H1 (cell line): ENCODE results near the gene CHD9NB. TPM values are rescaled to one million over a fixed set of nuclear protein-coding genes. Genes with fewer than 3 reads are reported as not detected.

Source experiments
- CTCF ChIA-PET: fragments of 300-600 bp; sonication (Branson Sonifier 250); formaldehyde crosslinking; loops from one replicate; lab custom pipeline; 2021; ENCODE audit not compliant: partially characterized antibody; lab: Charles Lee
- POLR2A ChIA-PET: fragments of 300-600 bp; sonication (Branson Sonifier 250); formaldehyde crosslinking; loops from one replicate; lab custom pipeline; 2021; ENCODE audit warnings: inconsistent platforms; ENCODE audit not compliant: partially characterized antibody; lab: Charles Lee
- DNase-seq, 2 experiments: peaks; one replicate each; pipeline versions ENCODE4 v3.0.0 to v3.0.0-alpha.2; 2010 to 2022; ENCODE audit warnings: low spot score in 2 of 2, low read depth in 1 of 2, mixed read lengths in 1 of 2
- FAIRE-seq: peaks from 2 replicates; lab custom pipeline; 2011; peaks lifted over from hg19 to GRCh38; lab: Jason Lieb, UNC
- H2AFZ ChIP-seq: 2 replicates; pipeline ENCODE4 v1.8.1; 2012; ENCODE audit warnings: low read length, inconsistent platforms
- H2AK5ac ChIP-seq: 2 replicates; pipeline ENCODE4 v1.6.1; 2013; ENCODE audit warnings: low read depth, low read length
- H2BK120ac ChIP-seq: replicated peaks from 2 replicates; pipeline ENCODE3; 2013; ENCODE audit warnings: low read depth, low read length, inconsistent platforms
- H2BK12ac ChIP-seq: 2 replicates; pipeline ENCODE4 v1.6.1; 2013; ENCODE audit warnings: low read depth, low read length
- H2BK15ac ChIP-seq: 2 replicates; pipeline ENCODE4 v1.6.1; 2013; ENCODE audit warnings: low read length
- H2BK20ac ChIP-seq: 2 replicates; pipeline ENCODE4 v1.6.1; 2013; ENCODE audit warnings: low read length
- H2BK5ac ChIP-seq: 2 replicates; pipeline ENCODE4 v1.6.1; 2013; ENCODE audit warnings: low read depth, low read length
- H3K14ac ChIP-seq: 2 replicates; pipeline ENCODE4 v1.6.1; 2013; ENCODE audit warnings: inconsistent platforms; ENCODE audit not compliant: insufficient read length
- H3K18ac ChIP-seq: 2 replicates; pipeline ENCODE4 v1.6.1; 2013; ENCODE audit warnings: low read length; ENCODE audit errors: extremely low read depth
- H3K23ac ChIP-seq: 2 replicates; pipeline ENCODE4 v1.6.1; 2013; ENCODE audit warnings: inconsistent platforms; ENCODE audit not compliant: insufficient read length
- H3K23me2 ChIP-seq: 2 replicates; pipeline ENCODE4 v1.6.1; 2013; ENCODE audit warnings: low read depth, low read length
- H3K27ac ChIP-seq: 2 replicates; pipeline ENCODE4 v1.6.1; 2011; ENCODE audit warnings: low read depth, low read length, inconsistent platforms
- H3K27me3 ChIP-seq, 4 experiments: replicated peaks in 1 of 4; 1 replicate in 1 of 4; 2 replicates in 3 of 4; pipeline versions ENCODE4 v1.6.1 to v1.8.1; 2011 to 2013; ENCODE audit warnings: low read length in 3 of 4, mild to moderate bottlenecking in 3 of 4, inconsistent platforms in 2 of 4, mixed read lengths in 2 of 4, moderate library complexity in 1 of 4; ENCODE audit not compliant: control insufficient read depth in 3 of 4, insufficient read depth in 3 of 4; ENCODE audit errors: extremely low read depth in 1 of 4
- H3K36me3 ChIP-seq, 4 experiments: 2 replicates each; pipeline versions ENCODE4 v1.6.1 to v1.8.1; 2011 to 2013; ENCODE audit warnings: mild to moderate bottlenecking in 4 of 4, low read length in 3 of 4, moderate library complexity in 2 of 4, control low read depth in 1 of 4, inconsistent platforms in 1 of 4; ENCODE audit not compliant: insufficient read depth in 4 of 4, control insufficient read depth in 2 of 4
- H3K4ac ChIP-seq: replicated peaks from 2 replicates; pipeline ENCODE3; 2013; ENCODE audit warnings: low read length, low read depth, mixed read lengths, inconsistent platforms; ENCODE audit not compliant: insufficient read length
- H3K4me1 ChIP-seq, 4 experiments: replicated peaks in 1 of 4; 1 replicate in 1 of 4; 2 replicates in 3 of 4; pipeline versions ENCODE4 v1.6.1 to v1.8.1; 2011 to 2013; ENCODE audit warnings: low read length in 3 of 4, inconsistent platforms in 2 of 4, mixed read lengths in 1 of 4; ENCODE audit not compliant: insufficient read depth in 4 of 4, control insufficient read depth in 3 of 4
- H3K4me2 ChIP-seq, 2 experiments: 2 replicates each; pipeline versions ENCODE4 v1.6.1 to v1.8.1; 2011 to 2013; ENCODE audit warnings: low read depth in 2 of 2, low read length in 2 of 2, control low read depth in 1 of 2, inconsistent platforms in 1 of 2, mild to moderate bottlenecking in 1 of 2; ENCODE audit not compliant: insufficient read depth in 1 of 2
- H3K4me3 ChIP-seq, 4 experiments: fragments of 200-600, 300-600 bp in 1 of 4; sonication (generic), shearing (Covaris generic), sonication (Bioruptor Twin) in 1 of 4; 2 replicates each; pipeline versions ENCODE4 v1.5.1 to v1.8.1; 2011 to 2016; ENCODE audit warnings: low read length in 4 of 4, low read depth in 3 of 4, control low read depth in 2 of 4, inconsistent platforms in 2 of 4, mild to moderate bottlenecking in 2 of 4, mixed read lengths in 1 of 4, moderate library complexity in 1 of 4; ENCODE audit not compliant: insufficient read depth in 2 of 4; ENCODE audit errors: extremely low read depth in 1 of 4
- H3K56ac ChIP-seq: replicated peaks from 2 replicates; pipeline ENCODE3; 2013; ENCODE audit warnings: low read depth, mild to moderate bottlenecking, mixed read lengths, low read length, inconsistent platforms; ENCODE audit not compliant: insufficient read length
- H3K79me1 ChIP-seq: 2 replicates; pipeline ENCODE4 v1.6.1; 2013; ENCODE audit warnings: low read depth, low read length, control low read depth
- H3K79me2 ChIP-seq, 2 experiments: 2 replicates each; pipeline versions ENCODE4 v1.6.1 to v1.8.1; 2012 to 2013; ENCODE audit warnings: low read length in 2 of 2, mild to moderate bottlenecking in 2 of 2, inconsistent platforms in 1 of 2; ENCODE audit not compliant: insufficient read depth in 2 of 2, control insufficient read depth in 1 of 2
- H3K9ac ChIP-seq, 4 experiments: replicated peaks in 1 of 4; 1 replicate in 1 of 4; 2 replicates in 3 of 4; pipeline versions ENCODE4 v1.6.1 to v1.8.1; 2011 to 2013; ENCODE audit warnings: low read depth in 3 of 4, low read length in 3 of 4, control low read depth in 2 of 4, mild to moderate bottlenecking in 2 of 4, moderate library complexity in 2 of 4, inconsistent platforms in 1 of 4; ENCODE audit errors: extremely low read depth in 1 of 4
- H3K9me3 ChIP-seq, 2 experiments: 2 replicates each; pipeline versions ENCODE4 v1.6.1 to v1.8.1; 2012 to 2013; ENCODE audit warnings: mild to moderate bottlenecking in 2 of 2, moderate library complexity in 2 of 2, control low read depth in 1 of 2, inconsistent platforms in 1 of 2, low read depth in 1 of 2, low read length in 1 of 2, mixed read lengths in 1 of 2; ENCODE audit not compliant: insufficient read depth in 2 of 2
- H4K20me1 ChIP-seq, 2 experiments: replicated peaks in 1 of 2; 2 replicates each; pipeline versions ENCODE3 to v1.8.1; 2011 to 2013; ENCODE audit warnings: inconsistent platforms in 2 of 2, low read length in 2 of 2, mild to moderate bottlenecking in 1 of 2; ENCODE audit not compliant: insufficient read depth in 2 of 2, control insufficient read depth in 1 of 2
- H4K5ac ChIP-seq: 2 replicates; pipeline ENCODE4 v1.6.1; 2013; ENCODE audit warnings: low read length, low read depth, mixed read lengths, inconsistent platforms; ENCODE audit not compliant: insufficient read length
- H4K8ac ChIP-seq: 2 replicates; pipeline ENCODE4 v1.8.0; 2013; ENCODE audit warnings: mild to moderate bottlenecking, moderate library complexity, low read length, inconsistent platforms; ENCODE audit not compliant: insufficient read depth; ENCODE audit errors: extremely low read depth
- H4K91ac ChIP-seq: replicated peaks from 2 replicates; pipeline ENCODE3; 2013; ENCODE audit warnings: low read length, mixed read lengths, inconsistent platforms; ENCODE audit not compliant: insufficient read length
- BRCA1 ChIP-seq: IDR thresholded peaks from 2 replicates; pipeline ENCODE4 v1.6.1; 2012; ENCODE audit warnings: low read depth, low read length, improper control_type of control experiment
- CTBP2 ChIP-seq: IDR thresholded peaks from 2 replicates; pipeline ENCODE4 v1.7.0; 2011; ENCODE audit warnings: borderline replicate concordance, mild to moderate bottlenecking, moderate library complexity, mixed read lengths, low read length; ENCODE audit not compliant: insufficient read depth, insufficient read length
- HDAC2 ChIP-seq, 2 experiments: fragments of 300-600 bp in 1 of 2; sonication (generic) in 1 of 2; IDR thresholded peaks; 2 replicates each; pipeline ENCODE4 v1.6.1; 2011 to 2012; ENCODE audit warnings: low read depth in 2 of 2, low read length in 2 of 2, mild to moderate bottlenecking in 2 of 2, moderate library complexity in 2 of 2, borderline replicate concordance in 1 of 2, inconsistent platforms in 1 of 2
- KDM5A ChIP-seq: fragments of 200-600 bp; IDR thresholded peaks from 2 replicates; pipeline ENCODE4 v1.7.1; 2012; ENCODE audit warnings: mild to moderate bottlenecking, low read length, inconsistent platforms, mixed read lengths
- MAX ChIP-seq: IDR thresholded peaks from 2 replicates; pipeline ENCODE4 v1.6.1; 2012; ENCODE audit warnings: inconsistent platforms
- POU5F1 ChIP-seq: IDR thresholded peaks from 2 replicates; pipeline ENCODE4 v1.6.1; 2011; ENCODE audit warnings: low read depth, mild to moderate bottlenecking, low read length, moderate library complexity
- SIN3A ChIP-seq, 2 experiments: IDR thresholded peaks in 1 of 2; conservative IDR thresholded peaks in 1 of 2; 2 replicates each; pipeline ENCODE4 v1.6.1; 2011 to 2012; ENCODE audit warnings: low read length in 2 of 2, improper control_type of control experiment in 1 of 2, low read depth in 1 of 2, mild to moderate bottlenecking in 1 of 2
- SP4 ChIP-seq: IDR thresholded peaks from 2 replicates; pipeline ENCODE4 v1.6.1; 2012; ENCODE audit warnings: low read length, inconsistent platforms
- TCF12 ChIP-seq: IDR thresholded peaks from 2 replicates; pipeline ENCODE4 v1.6.1; 2011; ENCODE audit warnings: low read depth, mild to moderate bottlenecking, low read length
- USF2 ChIP-seq: IDR thresholded peaks from 2 replicates; pipeline ENCODE4 v1.6.1; 2011; ENCODE audit warnings: low read length, improper control_type of control experiment
- ZNF274 ChIP-seq: IDR thresholded peaks from 2 replicates; pipeline ENCODE4 v1.7.0; 2012; ENCODE audit warnings: low read length, borderline replicate concordance; ENCODE audit errors: extremely low read depth
- WGBS, 2 experiments: shearing (Covaris generic) in 1 of 2; methylation state at CpG; one replicate each; pipeline versions ENCODE4 v1.1.6 to v1.1.7; 2013 to 2015; ENCODE audit warnings: low lambda C conversion rate in 2 of 2, mixed read lengths in 2 of 2, inconsistent platforms in 1 of 2, low coverage in 1 of 2, missing lambda C conversion rate in 1 of 2; ENCODE audit not compliant: insufficient replicate concordance in 2 of 2, insufficient coverage in 1 of 2, insufficient read length in 1 of 2; ENCODE audit errors: extremely low coverage in 1 of 2, missing lambda C conversion rate in 1 of 2; 5-methylcytosine and 5-hydroxymethylcytosine counted together
- polyA plus RNA-seq, 7 experiments: library from polyadenylated mRNA; depleted of rRNA in 3 of 7; stranded (reverse) in 5 of 7; unstranded in 2 of 7; fragments of >200 nt in 5 of 7; fragments of 200-250 nt in 2 of 7; gene quantifications; 1 replicate in 5 of 7; 2 replicates in 1 of 7; 4 replicates in 1 of 7; pipeline versions ENCODE4 v1.2.1 to v1.2.3, GENCODE V29; 2011 to 2013; ENCODE audit warnings: missing spikeins in 2 of 7, mixed read lengths in 2 of 7
- total RNA-seq: library from RNA; stranded (reverse); fragmentation: NEBNext Ultra II Directional; extraction: Animal tissue kit (Norgen Biotek cat#: 25700); gene quantifications from 2 replicates; pipeline ENCODE4 v1.2.1, GENCODE V29; 2021

The CHD9NB gene
- total and polyA plus RNA-seq, 2 of the 8 experiments (the other 6 are each of a cell fraction or from before 2014, with no cell fraction given) = 4.5 to 5.9 TPM

- Histone ChIP-seq H2BK5ac (no peak overlapping the region), H2AFZ (no peak overlapping the region), H2BK15ac (no peak overlapping the region), H2AK5ac (no peak overlapping the region), H4K91ac (no peak overlapping the region), H4K8ac (no peak overlapping the region), H4K5ac (no peak overlapping the region), H3K23ac (no peak overlapping the region), H2BK20ac (no peak overlapping the region), H3K4me2 (no peak overlapping the region), H3K79me2 (peaks cover 0 to 15% of the 10 kb centered on the region in 2 experiments; a peak in 2 of 4 replicates), H3K27me3 (no peaks in the 10 kb centered on the region), H3K4me3 (no peak overlapping the region), H3K56ac (no peak overlapping the region), H3K4me1 (peaks cover 0 to 8% (median 3%) of the 10 kb centered on the region in 4 experiments; a peak in 3 of 7 replicates), H3K27ac (no peak overlapping the region), H3K9ac (no peak overlapping the region), H3K4ac (no peak overlapping the region)
- POLR2A ChIA-PET = interaction anchor here (1.0 to 3.1 kb wide), 3 partner anchors 12 to 32 kb away, joined by 4 to 10 read pairs (median 4); partner anchors contain the start of gene CHD9
- no peak for FAIRE-seq
- TF ChIP-seq USF2 = no peak
- TF ChIP-seq POU5F1 = no peak
- no peak for TF ChIP-seq ZNF274
- TF ChIP-seq CTBP2 = no peak
- TF ChIP-seq BRCA1 = no peak
- TF ChIP-seq HDAC2 (IDR thresholded peaks at IDR 0.05; ENCODE audit: borderline replicate concordance in 1 of 2, low read depth in 2 of 2, low read length in 2 of 2) = no peak
- TF ChIP-seq SIN3A (conservative IDR thresholded peaks at IDR 0.05 in 1 of 2, IDR thresholded peaks at IDR 0.05 in 1 of 2; ENCODE audit: low read depth in 1 of 2, low read length in 2 of 2) = no peak
- no peak for TF ChIP-seq MAX
- no peak for TF ChIP-seq KDM5A
- TF ChIP-seq TCF12 = no peak
- TF ChIP-seq SP4 = no peak
- TF ChIP-seq, all 59 proteins: peak for 0
- Histone ChIP-seq H3K18ac (no peak overlapping the region), H3K23me2 (no peaks in the 10 kb centered on the region; the same call in 1 of the 2 replicates), H3K9me3 (no peaks in the 10 kb centered on the region), H3K36me3 (no peaks in the 10 kb centered on the region; a peak in 1 of 8 replicates), H2BK12ac (no peak overlapping the region), H2BK120ac (no peak overlapping the region), H3K79me1 (peaks cover 8% of the 10 kb centered on the region; the same call in 1 of the 2 replicates), H3K14ac (no peak overlapping the region), H4K20me1 (no peaks in the 10 kb centered on the region)
- WGBS, 2 experiments = 96% methylated on average over 2 of the region's 2 CpGs; no CpG with 5 or more reads in 1 of the 2 experiments
- CTCF ChIA-PET = no interaction called here
- DNase-seq = no peak
These were observed 15.0 kb upstream of the CHD9NB start for GRCh38 chr16:53067675-53068074.
